Progenitor cell of endocrine pancreas (in vitro differentiated cells): Measurements from ENCODE around the gene SPSB4. TPM values are rescaled to one million over a fixed set of nuclear protein-coding genes. Genes with fewer than 3 reads are reported as not detected.

ENCODE experiments used
- DNase-seq: peaks from one replicate; pipeline ENCODE4 v3.0.0; 2021; ENCODE audit warnings: low spot score; ENCODE audit not compliant: unreplicated experiment
- H3K27ac Mint-ChIP-seq: 2 replicates; pipeline ENCODE4 v1.8.0; 2021; ENCODE audit warnings: mild to moderate bottlenecking, moderate library complexity, mixed read lengths
- H3K27me3 Mint-ChIP-seq: 2 replicates; pipeline ENCODE4 v1.8.0; 2021; ENCODE audit warnings: mixed read lengths
- H3K36me3 Mint-ChIP-seq: 2 replicates; pipeline ENCODE4 v1.8.0; 2022; ENCODE audit warnings: mixed read lengths; ENCODE audit not compliant: insufficient read depth
- H3K4me1 Mint-ChIP-seq: 2 replicates; pipeline ENCODE4 v1.8.0; 2021; ENCODE audit warnings: low read depth, mixed read lengths
- H3K4me3 Mint-ChIP-seq: 2 replicates; pipeline ENCODE4 v1.8.0; 2021; ENCODE audit warnings: low read depth, mild to moderate bottlenecking, moderate library complexity, mixed read lengths
- H3K9me3 Mint-ChIP-seq: 2 replicates; pipeline ENCODE4 v1.8.0; 2021; ENCODE audit warnings: low read depth, mixed read lengths
- total RNA-seq: library from RNA; stranded (reverse); gene quantifications from 2 replicates; pipeline ENCODE4 v1.2.1, GENCODE V29; 2021
- TF ChIP-seq, protein P1 (sequence below): fragments of 200-600 bp; sonication (generic); IDR thresholded peaks from one replicate; pipeline ENCODE4 v1.5.0; 2021; ENCODE audit warnings: antibody characterized with exemption, mild to moderate bottlenecking; ENCODE audit not compliant: unreplicated experiment

Gene SPSB4
- total RNA-seq, 1 donor from 2014 or later: 9.5 TPM

DNA sequence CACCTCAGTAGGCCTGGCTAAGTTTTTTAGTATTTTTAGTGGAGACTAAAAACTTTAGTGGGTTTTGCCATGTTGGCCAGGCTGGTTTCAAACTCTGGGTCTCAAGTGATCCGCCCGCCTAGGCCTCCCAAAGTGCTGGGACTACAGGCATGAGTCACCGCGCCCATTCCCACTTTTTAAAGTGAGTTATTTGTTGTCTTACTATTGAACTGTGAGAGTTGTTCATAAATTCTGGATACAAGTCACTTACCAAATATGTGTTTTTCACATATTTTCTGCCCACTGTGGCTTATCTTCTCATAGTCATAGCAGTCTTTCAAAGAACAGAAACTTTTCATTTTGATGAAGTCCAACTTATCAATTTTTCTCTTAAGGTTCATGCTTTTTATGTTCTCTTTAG is 29.9 kb upstream of the SPSB4 start:
- no peak overlapping the region for H3K27ac Mint-ChIP-seq
- no peak for DNase-seq
- TF ChIP-seq, protein P1, sequence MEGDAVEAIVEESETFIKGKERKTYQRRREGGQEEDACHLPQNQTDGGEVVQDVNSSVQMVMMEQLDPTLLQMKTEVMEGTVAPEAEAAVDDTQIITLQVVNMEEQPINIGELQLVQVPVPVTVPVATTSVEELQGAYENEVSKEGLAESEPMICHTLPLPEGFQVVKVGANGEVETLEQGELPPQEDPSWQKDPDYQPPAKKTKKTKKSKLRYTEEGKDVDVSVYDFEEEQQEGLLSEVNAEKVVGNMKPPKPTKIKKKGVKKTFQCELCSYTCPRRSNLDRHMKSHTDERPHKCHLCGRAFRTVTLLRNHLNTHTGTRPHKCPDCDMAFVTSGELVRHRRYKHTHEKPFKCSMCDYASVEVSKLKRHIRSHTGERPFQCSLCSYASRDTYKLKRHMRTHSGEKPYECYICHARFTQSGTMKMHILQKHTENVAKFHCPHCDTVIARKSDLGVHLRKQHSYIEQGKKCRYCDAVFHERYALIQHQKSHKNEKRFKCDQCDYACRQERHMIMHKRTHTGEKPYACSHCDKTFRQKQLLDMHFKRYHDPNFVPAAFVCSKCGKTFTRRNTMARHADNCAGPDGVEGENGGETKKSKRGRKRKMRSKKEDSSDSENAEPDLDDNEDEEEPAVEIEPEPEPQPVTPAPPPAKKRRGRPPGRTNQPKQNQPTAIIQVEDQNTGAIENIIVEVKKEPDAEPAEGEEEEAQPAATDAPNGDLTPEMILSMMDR: no peak
- peaks cover 3% of the 10 kb centered on the region for H3K9me3 Mint-ChIP-seq
- no peaks in the 10 kb centered on the region for H3K4me1 Mint-ChIP-seq
- H3K36me3 Mint-ChIP-seq: no peaks in the 10 kb centered on the region
- no peaks in the 10 kb centered on the region for H3K27me3 Mint-ChIP-seq
- no peak overlapping the region for H3K4me3 Mint-ChIP-seq

DNA sequence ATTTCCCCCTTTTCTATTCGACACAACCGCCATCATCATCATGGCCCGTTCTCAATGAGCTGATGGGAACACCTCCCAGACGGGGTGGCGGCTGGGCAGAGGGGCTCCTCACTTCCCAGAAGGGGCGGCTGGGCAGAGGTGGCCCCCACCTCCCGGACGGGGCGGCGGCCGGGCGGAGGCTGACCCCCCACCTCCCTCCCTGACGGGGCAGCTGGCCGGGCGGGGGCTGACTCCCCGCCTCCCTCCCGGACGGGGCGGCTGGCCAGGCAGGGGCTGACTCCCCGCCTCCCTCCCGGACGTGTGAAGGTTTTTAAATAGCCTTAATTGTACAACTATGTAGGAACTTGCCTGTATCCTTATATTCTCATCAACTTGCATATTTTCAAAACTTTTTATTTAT is 20.9 kb upstream of the SPSB4 start:
- DNase-seq: no peak
- TF ChIP-seq, protein P1: no peak
- no peaks in the 10 kb centered on the region for H3K27me3 Mint-ChIP-seq
- no peaks in the 10 kb centered on the region for H3K4me1 Mint-ChIP-seq
- H3K4me3 Mint-ChIP-seq: no peak overlapping the region
- peaks cover 3% of the 10 kb centered on the region for H3K9me3 Mint-ChIP-seq
- no peaks in the 10 kb centered on the region for H3K36me3 Mint-ChIP-seq
- no peak overlapping the region for H3K27ac Mint-ChIP-seq

DNA sequence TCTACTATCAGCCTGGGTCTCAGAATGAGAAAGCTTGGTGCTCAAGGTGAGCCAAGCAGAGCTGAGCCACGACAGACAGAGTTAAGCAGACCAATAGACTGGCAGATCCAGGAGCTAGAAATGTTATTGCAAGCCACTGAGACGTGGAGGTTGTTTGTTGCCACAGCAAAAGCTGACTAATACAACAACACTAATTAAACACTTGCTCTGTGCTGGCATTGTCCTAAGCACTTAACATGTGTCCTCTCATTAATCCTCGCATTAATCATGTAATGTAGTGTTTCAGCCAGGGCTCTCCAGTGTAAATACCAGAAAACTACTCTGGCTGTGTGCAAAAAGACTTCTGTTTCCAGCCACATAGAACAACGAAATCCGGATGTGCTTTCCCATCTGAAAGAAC is 11.6 kb upstream of the SPSB4 start:
- no peak overlapping the region for H3K4me3 Mint-ChIP-seq
- no peaks in the 10 kb centered on the region for H3K36me3 Mint-ChIP-seq
- H3K27me3 Mint-ChIP-seq: peaks cover 10% of the 10 kb centered on the region
- no peaks in the 10 kb centered on the region for H3K4me1 Mint-ChIP-seq
- no peak for DNase-seq
- TF ChIP-seq, protein P1: no peak
- H3K27ac Mint-ChIP-seq: no peak overlapping the region
- no peaks in the 10 kb centered on the region for H3K9me3 Mint-ChIP-seq

DNA sequence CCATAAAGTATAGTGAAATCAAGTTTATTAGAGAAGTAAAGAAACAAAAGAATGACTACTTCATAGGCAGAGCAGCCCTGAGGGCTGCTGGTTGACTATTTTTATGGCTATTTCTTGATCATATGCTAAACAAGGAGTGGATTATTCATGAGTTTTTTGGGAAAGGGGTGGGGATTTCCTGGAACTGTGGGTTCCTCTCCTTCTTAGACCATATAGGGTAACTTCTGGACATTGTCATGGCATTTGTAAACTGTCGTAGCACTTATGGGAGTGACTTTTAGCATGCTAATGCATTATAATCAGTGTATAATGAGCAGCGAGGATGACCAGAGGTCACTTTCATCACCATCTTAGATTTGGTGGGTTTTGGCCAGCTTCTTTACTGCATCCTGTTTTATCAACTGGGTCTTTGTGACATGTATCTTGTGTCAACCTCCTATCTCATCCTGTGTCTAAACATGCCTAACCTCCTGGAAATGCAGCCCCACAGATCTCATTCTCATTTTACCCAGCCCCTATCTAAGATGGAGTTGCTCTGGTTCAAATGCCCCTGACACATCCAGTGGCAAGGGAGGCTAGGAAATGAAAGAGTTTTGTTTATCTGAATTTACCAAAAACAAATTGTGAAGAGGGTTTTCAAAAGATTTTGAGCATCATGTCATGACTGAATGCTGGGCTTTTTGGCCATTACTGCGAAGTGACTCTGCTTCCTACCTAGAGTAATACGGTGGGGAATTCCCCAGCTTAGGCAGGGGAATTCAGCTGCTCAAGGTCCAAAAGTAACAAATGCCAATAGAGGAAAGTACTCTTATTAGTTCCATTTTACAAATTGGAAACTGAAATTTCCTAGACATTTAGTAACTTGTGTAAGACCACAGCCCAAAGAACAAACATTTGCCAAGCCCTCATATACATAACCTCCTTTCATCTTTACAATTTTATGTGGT is 6.2 kb upstream of the SPSB4 start:
- H3K4me1 Mint-ChIP-seq: no peaks in the 10 kb centered on the region

DNA sequence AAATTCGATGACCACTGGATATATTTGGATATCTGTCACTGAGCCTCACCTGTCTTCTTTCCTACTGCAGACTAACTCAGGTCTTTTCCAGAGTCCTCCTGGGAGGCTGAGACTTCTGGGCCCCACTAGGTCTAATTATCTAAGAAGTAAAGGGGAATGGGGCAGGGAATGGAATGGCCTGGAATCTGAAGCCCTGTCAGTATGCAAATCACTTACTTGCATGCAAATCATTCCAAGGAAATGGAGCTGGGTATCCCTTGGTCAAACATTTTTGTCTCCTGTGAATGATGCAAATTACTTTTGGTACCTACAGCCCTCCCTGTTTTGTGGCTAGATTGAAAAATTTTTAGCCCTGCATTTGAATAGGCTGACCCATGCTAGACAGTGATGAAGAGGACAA is 5.3 kb upstream of the SPSB4 start:
- Mint-ChIP-seq H3K4me3 (no peak overlapping the region), H3K4me1 (no peaks in the 10 kb centered on the region), H3K9me3 (no peaks in the 10 kb centered on the region), H3K36me3 (no peaks in the 10 kb centered on the region), H3K27me3 (peaks cover 47% of the 10 kb centered on the region), H3K27ac (no peak overlapping the region)
- TF ChIP-seq, protein P1: no peak
- DNase-seq: no peak

More for the DNA sequence above, 6.2 kb upstream of the SPSB4 start:
- Mint-ChIP-seq H3K27ac (no peak overlapping the region), H3K9me3 (no peaks in the 10 kb centered on the region), H3K27me3 (peaks cover 38% of the 10 kb centered on the region), H3K4me3 (no peak overlapping the region), H3K36me3 (no peaks in the 10 kb centered on the region)
- no peak for DNase-seq
- TF ChIP-seq, protein P1: no peak
